Head of caudate nucleus (tissue), 42 donors: Measurements from ENCODE around the gene CST9L.
"Not testable (repeated sequence)": the region's sequence is repeated elsewhere in the genome, so short reads cannot be mapped to it uniquely, and the experiment has no call there.

Experiments
- DNase-seq, 42 donors: peaks; one replicate each; pipeline versions ENCODE4 v3.0.0 to v3.0.0-alpha.2; 2020 to 2021; ENCODE audit warnings: mixed read lengths in 7 of 42
- intact Hi-C: fragments of 100-400 bp; cut with DNase I; formaldehyde crosslinking; loops from one replicate; pipeline ENCODE4 v1.15.0; 2022

CST9L gene

GRCh38 chr20:23588434-23589403, 20.4 kb upstream of the CST9L start:
- peak in 1 of 42 donors; percentile 25 for DNase-seq
- intact Hi-C loops = no loop called here

- intact Hi-C loops = no loop called here
- DNase-seq = peak in 2 of 42 donors; percentile 23 to 34
Measured at GRCh38 chr20:23587631-23588030, 19.3 kb upstream of the CST9L start.

DNA sequence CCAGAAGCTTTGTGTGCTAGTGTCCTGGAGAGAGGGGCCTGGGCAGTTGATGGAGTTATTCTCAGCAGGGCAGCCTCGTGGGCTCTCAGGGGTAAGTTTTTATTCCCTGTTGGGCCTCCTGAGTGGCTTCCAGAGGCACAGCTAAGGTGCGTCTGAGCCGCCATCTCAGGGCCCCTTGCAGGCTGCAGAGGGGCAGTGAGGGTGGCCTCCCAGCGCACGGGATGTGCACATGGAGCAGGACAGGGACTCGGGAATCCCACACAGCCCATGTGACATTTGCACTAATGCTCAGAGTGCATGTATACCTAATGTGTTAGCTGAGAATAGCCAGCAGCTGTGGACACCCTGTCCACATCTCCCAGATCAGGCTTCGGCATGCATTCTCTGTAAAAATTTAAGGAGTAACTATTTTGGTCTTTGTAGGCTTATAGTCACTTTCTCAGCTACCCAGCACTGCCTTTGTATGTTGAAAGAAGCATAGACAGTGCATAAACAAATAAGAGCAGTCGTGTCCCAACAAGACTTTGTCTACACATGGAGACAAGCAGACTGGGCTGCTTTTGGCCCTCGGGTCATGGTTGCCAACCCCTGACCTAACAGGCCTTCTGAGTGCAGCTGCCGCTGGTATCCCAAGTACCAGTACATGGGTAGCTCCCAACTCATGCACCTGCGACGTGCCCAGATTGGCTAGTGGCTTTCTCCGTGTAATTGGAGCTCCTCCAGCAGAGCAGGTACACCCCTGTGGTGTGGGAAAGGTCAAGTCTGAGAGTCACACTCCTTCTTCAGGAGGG, 18.6 kb upstream of the CST9L start:
- intact Hi-C loops = no loop called here
- DNase-seq = peak in 1 of 42 donors; percentile 33

- intact Hi-C loops = no loop called here
- DNase-seq = peak in 1 of 42 donors; percentile 13
Measured at GRCh38 chr20:23585808-23586734, 17.8 kb upstream of the CST9L start.

- intact Hi-C loops = no loop called here
Measured at GRCh38 chr20:23585449-23585807, 17.1 kb upstream of the CST9L start.

GRCh38 chr20:23584434-23585199, 16.3 kb upstream of the CST9L start:
- DNase-seq = no peak
- intact Hi-C loops = no loop called here

More at GRCh38 chr20:23585449-23585807, 17.1 kb upstream of the CST9L start:
- no peak for DNase-seq

DNA sequence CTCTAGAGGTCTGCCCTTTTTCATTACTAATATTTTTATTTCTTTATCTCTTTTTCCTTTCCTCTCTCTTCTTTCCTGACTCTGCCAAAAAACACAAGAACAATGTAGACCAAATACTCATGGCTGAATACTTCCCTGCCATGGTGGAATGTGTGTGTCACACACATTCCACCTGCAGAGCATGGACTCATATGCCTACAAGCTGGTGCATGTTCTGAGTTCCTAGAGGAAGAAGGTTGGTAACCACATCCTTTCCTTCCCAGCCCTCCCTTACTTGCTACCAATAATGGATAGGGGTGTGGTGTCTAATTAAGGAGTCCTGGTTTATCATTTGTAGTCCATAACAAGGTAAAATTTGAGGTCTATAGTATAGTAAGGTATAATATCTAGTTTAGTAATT, 15.2 kb upstream of the CST9L start:
- DNase-seq = no peak
- intact Hi-C loops = no loop called here

DNA sequence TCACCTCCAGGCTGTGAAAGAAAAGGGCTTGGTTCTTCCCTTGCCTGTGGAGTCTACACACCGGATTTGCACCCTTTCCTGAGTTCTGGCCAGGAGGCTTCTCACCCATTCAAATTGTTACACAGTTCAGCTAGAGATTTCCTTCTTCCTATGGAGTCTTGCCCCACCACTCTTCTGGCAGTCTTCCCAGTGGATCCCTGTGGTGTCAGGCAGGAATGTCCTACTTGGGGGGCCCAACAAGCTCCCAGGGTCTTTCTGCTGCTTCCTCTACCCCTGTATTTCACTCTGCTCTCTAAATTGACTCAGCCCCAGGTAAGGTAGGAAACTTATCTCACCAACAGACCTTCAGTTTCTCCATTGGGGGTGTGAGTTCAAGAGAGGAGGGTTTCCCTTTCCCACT, 14.0 kb upstream of the CST9L start:
- no peak for DNase-seq
- intact Hi-C loops = no loop called here

- intact Hi-C loops, DNase-seq: not testable (repeated sequence)
Measured at GRCh38 chr20:23581833-23582232, 13.5 kb upstream of the CST9L start.

DNA sequence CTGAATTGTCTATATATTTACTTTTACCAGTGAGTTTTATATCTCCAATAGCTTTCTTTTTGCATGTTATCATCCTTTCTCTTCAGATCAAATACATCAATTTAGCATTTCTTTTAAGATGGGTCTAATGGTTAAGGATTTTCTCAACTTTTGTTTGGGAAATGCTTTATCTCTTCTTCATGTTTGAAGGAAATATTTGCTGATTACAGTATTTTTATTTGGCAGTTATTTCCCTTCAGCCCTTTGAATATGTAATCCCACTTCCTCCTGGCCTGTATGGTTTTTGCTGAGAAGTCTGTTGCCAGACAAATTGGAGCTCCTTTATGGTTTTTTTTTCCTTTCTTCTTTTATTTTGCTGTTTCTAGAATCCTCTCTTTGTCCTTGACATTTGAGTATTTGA, 6.7 kb upstream of the CST9L start:
- no peak for DNase-seq
- intact Hi-C loops = no loop called here

- intact Hi-C loops = no loop called here
- DNase-seq = no peak
Measured at GRCh38 chr20:23570178-23570760, 2.0 kb upstream of the CST9L start.

DNA sequence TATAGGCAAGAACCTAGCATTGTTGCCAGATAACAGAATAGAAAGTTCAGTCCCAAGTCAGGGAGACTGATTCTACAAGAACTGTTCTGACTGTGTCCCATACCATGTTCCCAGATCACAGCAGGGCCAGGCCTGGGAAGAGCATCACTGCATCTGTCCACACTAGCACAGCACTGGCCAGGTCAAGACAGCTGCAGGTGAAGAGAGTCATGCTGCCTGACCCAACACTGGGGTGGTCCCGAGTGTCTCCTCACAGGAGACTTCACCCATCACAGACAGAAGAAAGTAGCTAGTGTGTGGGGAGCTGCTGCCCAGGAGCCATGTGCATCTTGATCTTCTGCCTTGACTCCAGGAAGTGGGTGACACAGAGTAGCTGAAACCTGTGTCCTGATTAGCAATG, 1.3 kb upstream of the CST9L start:
- intact Hi-C loops = no loop called here
- DNase-seq = no peak

GRCh38 chr20:23568971-23569330, 667 bp upstream of the CST9L start:
- DNase-seq = no peak
- intact Hi-C loops = no loop called here

GRCh38 chr20:23566199-23566932, 1.9 kb downstream of the CST9L start:
- intact Hi-C loops = no loop called here
- peak in 1 of 42 donors; percentile 24 for DNase-seq

DNA sequence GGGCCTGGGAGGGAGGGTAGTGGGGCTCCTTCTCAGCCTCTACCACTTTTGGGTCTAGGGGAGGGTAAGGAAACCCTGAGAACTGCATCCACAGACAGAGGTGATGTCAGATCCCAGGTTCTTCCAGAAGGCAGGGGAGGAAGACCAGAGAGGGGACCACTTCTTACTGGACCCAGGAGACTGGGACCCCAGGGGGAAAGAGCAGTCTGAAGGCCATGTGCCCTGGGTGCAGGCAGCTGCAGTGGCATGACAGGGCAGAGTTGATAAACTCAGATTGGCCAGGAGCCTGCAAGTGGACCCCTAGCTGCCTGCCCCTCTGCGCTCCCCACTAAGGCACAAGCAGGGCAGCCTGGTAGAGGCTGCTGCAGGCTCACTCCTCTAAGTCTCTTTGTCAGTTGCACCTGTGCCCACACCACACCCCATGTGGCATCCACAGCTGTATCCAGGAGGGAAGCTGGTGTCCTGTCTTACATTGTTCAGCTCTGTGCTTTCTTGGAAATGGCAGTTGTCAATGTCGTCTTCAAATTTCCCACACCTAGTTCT, 2.7 kb downstream of the CST9L start:
- intact Hi-C loops = no loop called here
- no peak for DNase-seq

- intact Hi-C loops = no loop called here
- no peak for DNase-seq
Measured at GRCh38 chr20:23564927-23565326, 3.4 kb downstream of the CST9L start.

DNA sequence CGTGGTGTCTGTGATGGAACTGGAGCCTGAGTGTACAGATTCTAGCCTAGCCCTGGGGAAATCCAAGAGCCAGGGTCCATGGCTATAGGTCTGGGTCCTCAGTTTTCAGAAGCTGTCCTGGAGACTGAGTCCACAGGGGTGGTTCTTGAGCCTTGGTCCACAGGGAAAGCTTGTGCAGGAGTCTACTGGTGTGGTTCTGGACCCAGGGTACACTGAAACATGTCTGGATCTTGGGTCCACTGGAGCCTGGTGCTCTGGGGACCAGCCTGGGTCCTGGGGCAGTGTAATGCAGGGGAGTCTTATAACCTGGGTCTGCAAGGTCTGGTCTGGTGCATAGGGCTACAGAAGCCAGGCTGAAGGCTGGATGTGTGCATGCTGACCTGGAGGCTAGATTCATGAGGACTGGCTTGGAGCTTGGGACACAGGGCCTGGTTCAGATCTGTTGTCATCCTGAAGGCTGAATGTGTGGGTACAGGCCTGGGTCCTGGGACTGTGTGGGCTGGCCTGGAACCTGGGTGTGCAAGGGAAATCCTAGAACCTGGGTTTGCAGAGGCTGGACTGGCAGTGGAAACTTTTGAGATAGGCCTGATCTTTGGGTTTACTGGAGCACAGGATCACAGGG, 5.5 kb downstream of the CST9L start:
- DNase-seq = peak in 1 of 42 donors; percentile 14
- intact Hi-C loops = no loop called here
